GM12875 (cell line): Measurements from ENCODE around the gene LIN37.

Experiments
- H3K4me3 ChIP-seq: one replicate; pipeline ENCODE4 v1.5.1; 2011; ENCODE audit warnings: low read depth, low read length, control low read depth
- TF ChIP-seq, protein P1 (sequence below): IDR thresholded peaks from 2 replicates; pipeline ENCODE4 v1.5.1; 2011; ENCODE audit warnings: low read depth, mild to moderate bottlenecking, control low read depth, inconsistent platforms, low read length, moderate library complexity, borderline replicate concordance; ENCODE audit not compliant: insufficient read depth

LIN37 gene

DNA sequence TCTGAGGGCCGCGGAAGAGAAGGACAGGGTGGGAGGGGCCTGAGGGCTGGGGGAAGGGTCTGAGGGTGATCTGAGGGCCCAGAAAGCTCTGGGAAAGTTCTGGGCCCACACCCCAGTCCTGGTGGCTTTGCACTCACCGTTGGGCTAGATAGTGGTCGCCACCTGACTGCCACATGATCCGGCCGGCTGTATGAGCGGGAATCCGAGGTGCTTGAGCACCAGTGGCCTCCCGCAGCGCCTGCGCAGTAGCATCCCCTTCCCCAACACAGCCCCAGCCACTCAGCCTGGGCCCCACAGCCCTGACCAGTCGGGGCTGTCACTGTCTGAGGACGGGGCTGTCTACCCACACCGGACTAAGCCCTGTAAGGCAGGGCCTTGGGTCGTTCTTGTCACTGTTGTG, 49.3 kb downstream of the LIN37 start:
- H3K4me3 ChIP-seq: no peak overlapping the region
- TF ChIP-seq, protein P1, sequence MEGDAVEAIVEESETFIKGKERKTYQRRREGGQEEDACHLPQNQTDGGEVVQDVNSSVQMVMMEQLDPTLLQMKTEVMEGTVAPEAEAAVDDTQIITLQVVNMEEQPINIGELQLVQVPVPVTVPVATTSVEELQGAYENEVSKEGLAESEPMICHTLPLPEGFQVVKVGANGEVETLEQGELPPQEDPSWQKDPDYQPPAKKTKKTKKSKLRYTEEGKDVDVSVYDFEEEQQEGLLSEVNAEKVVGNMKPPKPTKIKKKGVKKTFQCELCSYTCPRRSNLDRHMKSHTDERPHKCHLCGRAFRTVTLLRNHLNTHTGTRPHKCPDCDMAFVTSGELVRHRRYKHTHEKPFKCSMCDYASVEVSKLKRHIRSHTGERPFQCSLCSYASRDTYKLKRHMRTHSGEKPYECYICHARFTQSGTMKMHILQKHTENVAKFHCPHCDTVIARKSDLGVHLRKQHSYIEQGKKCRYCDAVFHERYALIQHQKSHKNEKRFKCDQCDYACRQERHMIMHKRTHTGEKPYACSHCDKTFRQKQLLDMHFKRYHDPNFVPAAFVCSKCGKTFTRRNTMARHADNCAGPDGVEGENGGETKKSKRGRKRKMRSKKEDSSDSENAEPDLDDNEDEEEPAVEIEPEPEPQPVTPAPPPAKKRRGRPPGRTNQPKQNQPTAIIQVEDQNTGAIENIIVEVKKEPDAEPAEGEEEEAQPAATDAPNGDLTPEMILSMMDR: no peak

DNA sequence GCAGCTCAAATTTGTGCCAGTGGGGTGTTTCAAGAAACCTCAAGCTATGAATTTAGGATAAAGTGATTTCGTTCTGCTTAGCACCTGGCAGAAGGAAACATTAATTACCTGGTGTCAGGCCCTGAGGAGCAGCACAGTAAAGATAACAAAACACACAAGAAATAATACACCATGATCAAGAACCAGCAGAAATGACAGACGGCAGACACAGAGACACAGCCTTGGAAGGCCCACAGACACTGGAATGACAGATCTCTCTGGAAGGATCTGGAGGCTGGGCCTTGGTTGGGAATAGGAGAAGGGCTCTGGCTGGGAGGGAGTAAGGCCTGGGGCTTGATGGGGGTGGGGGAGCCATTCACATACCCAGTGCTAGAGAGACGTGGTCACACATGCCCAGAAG, 53.5 kb downstream of the LIN37 start:
- no peak overlapping the region for H3K4me3 ChIP-seq
- TF ChIP-seq, protein P1: no peak
